Cortex of kidney (tissue), 1 donor: ENCODE measurements around the gene NUDT22.
"Not testable (repeated sequence)": the region's sequence is repeated elsewhere in the genome, so short reads cannot be mapped to it uniquely, and the experiment has no call there.

Experiments used
- DNase-seq: peaks from one replicate; lab custom pipeline; 2025; lab: John Stamatoyannopoulos, UW

The NUDT22 gene

DNA sequence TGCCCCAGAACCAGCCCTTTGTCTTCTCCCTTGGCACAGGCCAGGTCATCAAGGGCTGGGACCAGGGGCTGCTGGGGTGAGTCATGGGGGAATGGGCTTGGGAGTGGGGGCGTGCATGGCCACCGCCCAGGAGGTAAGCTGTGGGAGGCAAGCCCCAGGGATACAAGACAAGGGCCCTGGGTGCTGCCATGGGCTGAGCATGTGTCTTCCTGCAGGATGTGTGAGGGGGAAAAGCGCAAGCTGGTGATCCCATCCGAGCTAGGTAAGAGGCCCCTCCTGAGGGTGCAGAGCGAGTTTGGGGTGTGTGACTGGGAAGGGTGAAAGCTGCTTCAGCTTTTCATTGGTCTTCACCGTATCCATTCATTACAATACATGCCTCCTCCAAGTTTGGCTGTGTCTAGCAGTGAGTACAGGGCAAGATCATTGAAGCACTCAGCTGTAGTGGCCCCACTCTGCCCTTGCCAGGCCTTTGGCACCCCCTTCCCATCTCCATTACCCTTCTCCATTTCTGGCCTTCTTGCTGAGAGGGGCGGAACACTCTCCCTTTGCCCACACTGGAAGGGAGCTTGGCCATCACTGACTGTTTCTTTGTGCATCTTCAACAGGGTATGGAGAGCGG is 17.3 kb downstream of the NUDT22 start:
- no peak for DNase-seq

DNA sequence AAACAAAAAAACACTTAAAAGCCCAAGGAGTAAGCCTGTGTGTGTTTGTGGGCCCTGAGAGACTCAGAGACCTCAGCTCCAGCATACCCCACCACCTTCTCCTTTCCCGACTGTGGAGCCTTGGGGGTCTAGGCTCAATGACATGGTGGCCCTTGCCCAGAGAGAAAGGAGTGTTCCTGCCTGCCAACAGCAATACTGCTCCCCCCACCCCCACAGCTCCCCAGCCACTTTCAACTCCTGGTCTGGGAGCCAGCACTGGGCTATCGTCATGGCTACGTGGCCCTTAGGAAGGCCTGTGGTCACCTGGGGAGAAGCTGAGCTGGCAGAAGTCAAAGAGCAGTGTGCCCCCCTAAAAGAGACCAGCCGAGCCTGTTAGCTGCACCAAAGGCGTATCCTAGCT is 18.0 kb downstream of the NUDT22 start:
- no peak for DNase-seq

- DNase-seq = no peak
These were observed 18.9 kb downstream of the NUDT22 start for GRCh38 chr11:64244966-64245365.

DNA sequence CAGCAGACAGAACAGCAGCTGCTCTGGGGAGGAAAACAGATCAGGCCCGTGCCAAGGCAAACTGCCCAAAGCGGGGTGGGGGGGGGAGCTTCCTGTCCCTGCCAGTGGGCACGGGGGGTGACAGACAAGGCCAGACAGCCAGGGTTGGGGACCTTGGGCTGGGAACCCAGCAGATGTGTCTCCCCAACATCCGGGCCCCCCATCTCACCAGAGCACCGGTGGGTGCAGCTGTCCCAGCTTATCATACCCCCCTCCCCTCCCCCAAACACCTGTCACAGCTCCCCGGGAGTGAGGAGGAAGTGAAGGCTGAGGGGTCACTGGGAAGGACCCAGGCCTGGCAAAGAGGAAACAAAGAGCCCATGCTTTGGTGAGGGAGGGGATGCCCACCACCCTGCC is 19.3 kb downstream of the NUDT22 start:
- DNase-seq = no peak

DNA sequence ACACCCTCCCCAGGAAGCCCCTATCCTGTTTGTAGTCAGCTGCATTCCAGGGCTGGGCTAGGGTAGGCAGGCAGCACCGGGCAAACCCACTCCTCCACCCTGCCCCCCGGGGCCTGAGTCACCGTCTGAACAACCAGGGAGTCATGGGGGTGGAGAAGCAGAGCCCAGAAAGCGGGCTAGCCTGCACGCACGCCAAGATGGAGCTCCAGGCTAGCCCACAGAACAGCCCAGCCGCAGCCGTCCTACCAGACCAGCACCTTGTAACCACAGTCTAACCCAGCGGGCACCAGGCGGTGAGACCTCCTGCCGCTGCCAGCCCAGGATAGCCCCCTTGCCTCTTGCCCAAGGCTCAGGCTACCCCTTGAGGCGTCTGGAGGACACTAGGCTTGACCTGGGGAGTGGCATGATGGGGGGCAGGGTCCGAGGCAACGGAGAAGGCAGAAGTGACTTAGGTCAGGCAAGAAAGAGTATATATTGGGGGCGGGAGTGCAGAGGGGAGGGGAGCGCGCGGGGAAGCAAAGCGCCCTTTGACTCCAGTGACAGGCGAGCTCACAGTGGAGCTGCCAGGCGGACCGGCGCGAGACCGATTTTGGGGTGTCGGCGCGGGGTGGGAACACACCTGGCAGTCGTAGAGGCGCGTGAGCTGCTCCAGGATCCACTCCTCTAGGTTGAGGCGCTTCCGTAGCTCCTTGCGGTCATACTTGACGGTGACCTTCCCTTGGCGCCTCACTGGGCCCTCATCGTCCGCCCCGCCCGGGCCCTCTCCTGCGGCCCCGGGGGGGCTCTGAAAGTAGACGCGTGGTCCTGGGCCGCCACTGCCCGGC is 19.9 kb downstream of the NUDT22 start:
- no peak for DNase-seq

- not testable (repeated sequence) for DNase-seq
These were observed 20.5 kb downstream of the NUDT22 start for GRCh38 chr11:64246621-64246870.

GRCh38 chr11:64246871-64247728 is 21.0 kb downstream of the NUDT22 start, which contains the start of gene PPP1R14B:
PPP1R14B (minus strand) TSS chr11:64246943; CDS start chr11:64246673, 270 bp downstream.
- DNase-seq = no peak

DNA sequence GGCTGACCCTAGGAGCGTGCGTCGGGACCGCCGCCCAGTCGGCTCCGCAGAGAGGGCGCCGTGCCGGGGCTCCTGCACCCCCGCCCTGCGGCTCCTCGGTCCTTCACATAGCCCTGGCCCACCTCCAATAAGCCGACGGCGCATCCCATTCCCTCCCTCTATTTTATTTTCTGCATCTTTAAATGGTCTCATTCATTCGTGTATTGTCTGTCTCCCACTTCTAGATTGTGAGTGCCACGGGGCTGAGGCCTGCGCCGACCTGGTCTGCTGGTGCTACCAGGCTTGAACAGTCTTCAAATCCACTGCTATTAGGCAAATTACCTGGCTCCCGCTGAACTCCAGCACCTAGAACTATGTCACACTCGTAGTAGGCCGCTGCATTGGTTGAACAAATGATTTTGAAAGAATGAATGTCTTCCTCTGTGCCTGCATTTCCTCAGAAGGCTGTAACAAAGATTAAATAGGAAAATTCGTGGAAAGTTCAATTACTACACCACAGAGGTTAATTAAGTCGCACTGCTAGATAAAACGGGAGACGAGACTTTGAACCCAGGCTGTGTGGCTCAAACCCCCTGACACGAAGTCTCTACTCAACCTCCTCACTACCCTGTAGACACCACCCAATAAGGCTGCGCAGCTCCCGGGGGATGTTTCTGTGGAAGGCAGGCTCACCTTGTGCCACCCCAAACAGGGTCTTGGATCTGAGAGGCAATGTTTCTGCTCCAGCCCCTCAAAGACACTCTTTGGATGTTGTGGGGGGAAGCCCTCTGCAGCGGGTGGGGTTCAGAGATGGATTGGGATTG is 21.9 kb downstream of the NUDT22 start:
- DNase-seq = no peak

DNA sequence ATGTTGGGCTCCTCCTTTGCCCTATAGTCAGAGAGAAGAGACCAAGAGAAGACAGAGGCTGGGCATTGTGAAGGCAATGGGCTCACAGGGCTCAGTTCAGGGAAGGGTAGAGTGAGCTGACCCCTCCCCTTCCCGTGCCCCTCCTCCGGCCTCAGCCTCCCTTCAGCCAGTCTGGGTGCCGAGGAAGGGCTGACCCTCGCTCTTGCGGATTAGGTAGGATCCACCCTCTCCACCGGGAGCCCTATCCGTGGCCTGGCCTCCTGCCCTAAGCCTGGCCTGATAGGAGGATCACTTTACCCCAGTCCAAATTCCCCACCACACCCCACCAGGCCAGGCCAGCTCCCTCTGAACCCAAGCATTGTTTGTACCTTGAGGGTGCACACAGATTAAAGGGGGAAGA is 22.5 kb downstream of the NUDT22 start:
- DNase-seq = no peak

DNA sequence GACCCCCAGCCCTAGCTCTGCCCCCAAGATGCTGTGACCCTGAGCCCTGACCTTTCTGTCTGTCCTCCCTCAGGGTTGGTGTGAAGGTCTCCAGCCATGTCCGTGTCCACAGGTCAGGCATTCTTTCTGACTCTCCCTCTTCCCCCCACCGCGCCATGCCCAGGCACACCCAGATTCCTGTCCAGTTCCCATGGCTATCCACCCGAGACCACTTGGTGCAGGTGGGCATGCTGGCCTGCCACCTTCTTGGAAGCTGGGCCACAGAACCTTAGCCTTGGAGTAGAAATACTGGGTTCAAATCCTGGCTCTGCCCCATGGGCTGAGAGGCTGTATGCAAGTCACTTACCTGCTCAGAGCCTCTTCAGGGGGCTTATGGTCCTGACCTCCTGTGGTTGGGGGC is 23.0 kb downstream of the NUDT22 start:
- no peak for DNase-seq

- no peak for DNase-seq
These were observed 23.7 kb downstream of the NUDT22 start for GRCh38 chr11:64249563-64250414.

- no peak for DNase-seq
These were observed 24.4 kb downstream of the NUDT22 start for GRCh38 chr11:64250415-64251015.

DNA sequence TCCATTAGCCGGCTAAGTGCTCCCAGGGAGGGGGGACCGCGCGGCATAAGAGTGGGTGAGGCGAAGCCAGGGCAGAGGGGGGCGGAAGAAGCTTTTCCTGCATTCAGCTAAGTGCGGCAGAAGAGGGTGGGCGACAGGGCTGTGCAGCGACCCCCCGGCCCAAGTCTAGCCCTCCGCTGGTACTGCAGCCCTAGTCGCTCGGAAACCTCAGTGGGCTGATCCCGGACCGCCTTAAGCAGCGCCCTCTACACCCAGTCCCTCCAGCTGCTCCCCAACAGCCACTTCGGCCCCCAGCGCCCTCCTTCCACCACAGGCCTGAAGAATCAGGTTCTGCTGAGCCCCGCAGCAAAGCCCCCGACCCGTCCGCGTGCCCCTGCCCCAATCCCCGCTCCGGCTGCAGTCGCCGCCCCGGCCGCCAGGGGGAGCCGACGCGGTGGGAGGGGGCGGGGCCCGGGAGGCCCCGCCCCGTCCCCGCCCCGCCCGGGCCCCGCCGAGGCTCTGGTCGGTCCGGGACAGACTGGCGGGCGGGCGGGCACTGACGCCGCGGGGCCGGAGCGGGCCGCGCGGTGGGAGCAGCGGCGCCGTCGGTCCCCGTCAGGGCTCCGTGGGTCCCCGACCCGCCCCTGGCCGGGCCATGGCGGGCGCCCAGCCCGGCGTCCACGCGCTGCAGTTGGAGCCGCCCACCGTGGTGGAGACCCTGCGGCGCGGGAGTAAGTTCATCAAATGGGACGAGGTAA is 25.1 kb downstream of the NUDT22 start, which contains the start of gene PLCB3:
PLCB3 (plus strand) TSS at position 515 of the 737 bp plus-strand sequence; CDS start at position 635, 120 bp downstream.
- DNase-seq = no peak

- DNase-seq = no peak
These were observed 25.6 kb downstream of the NUDT22 start for GRCh38 chr11:64251753-64252002.

- no peak for DNase-seq
These were observed 26.2 kb downstream of the NUDT22 start for GRCh38 chr11:64252003-64252872.

- DNase-seq = no peak
These were observed 27.0 kb downstream of the NUDT22 start for GRCh38 chr11:64253043-64253442.

DNA sequence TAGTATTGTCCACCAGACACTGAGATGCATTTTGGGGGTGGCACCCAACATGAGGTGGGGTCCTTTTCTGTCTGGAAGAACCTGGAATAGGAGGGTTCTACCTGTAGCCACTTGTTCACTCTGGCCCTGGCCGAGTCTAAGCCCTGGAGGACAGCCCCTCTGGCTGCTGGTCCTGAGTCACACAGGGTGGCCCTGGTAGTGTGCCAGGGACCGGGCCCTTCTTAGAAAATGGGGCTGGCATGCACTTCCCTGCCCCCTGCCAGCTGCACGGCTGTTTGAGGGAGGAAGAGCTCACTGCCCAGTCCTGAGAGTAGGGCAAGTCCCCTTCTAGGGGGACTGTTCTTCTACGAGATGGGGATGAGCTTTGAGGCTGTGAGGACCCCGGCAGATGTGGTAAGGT is 27.4 kb downstream of the NUDT22 start:
- no peak for DNase-seq

DNA sequence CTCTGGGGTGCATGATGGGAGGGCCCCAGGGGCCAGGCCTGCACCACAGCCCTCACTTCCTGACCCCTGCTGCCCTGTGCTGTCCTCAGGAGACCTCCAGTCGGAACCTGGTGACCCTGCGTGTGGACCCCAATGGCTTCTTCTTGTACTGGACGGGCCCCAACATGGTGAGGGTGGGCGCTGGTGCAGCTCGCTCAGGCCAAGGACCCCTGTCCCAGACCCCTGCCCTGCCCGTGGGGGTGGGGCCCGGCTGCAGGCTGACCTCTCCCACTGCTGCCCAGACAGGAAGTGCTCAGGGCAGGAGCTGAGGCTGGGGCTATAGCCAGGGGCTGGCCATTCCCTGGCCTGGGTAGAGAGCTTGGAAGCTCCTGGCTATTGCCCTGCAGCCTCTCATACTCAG is 28.3 kb downstream of the NUDT22 start:
- DNase-seq = no peak
